Neuronal stem cell (in vitro differentiated cells): ENCODE data around the gene PPFIA1.

ENCODE experiments used
- DNase-seq: peaks from one replicate; pipeline ENCODE4 v3.0.0-alpha.2; 2013; ENCODE audit warnings: low spot score
- H2AFZ ChIP-seq: one replicate; pipeline ENCODE4 v1.6.1; 2013; ENCODE audit warnings: mild to moderate bottlenecking, low read length, inconsistent platforms
- H2AK5ac ChIP-seq: 2 replicates; pipeline ENCODE4 v1.6.1; 2013; ENCODE audit warnings: low read depth, mild to moderate bottlenecking, inconsistent platforms, low read length, moderate library complexity, mixed read lengths
- H2BK120ac ChIP-seq: 2 replicates; pipeline ENCODE4 v1.6.1; 2013; ENCODE audit warnings: low read depth, mild to moderate bottlenecking, inconsistent platforms, low read length, moderate library complexity, mixed read lengths
- H2BK12ac ChIP-seq: one replicate; pipeline ENCODE4 v1.6.1; 2013; ENCODE audit warnings: low read length, inconsistent platforms
- H2BK15ac ChIP-seq: 2 replicates; pipeline ENCODE4 v1.6.1; 2013; ENCODE audit warnings: mild to moderate bottlenecking, low read length, inconsistent platforms, mixed read lengths
- H2BK5ac ChIP-seq: one replicate; pipeline ENCODE4 v1.6.1; 2013; ENCODE audit warnings: inconsistent platforms, mild to moderate bottlenecking, low read length, moderate library complexity
- H3K14ac ChIP-seq: one replicate; pipeline ENCODE4 v1.6.1; 2013; ENCODE audit warnings: low read length, inconsistent platforms
- H3K18ac ChIP-seq: 2 replicates; pipeline ENCODE4 v1.6.1; 2013; ENCODE audit warnings: low read length, inconsistent platforms
- H3K23ac ChIP-seq: 2 replicates; pipeline ENCODE4 v1.6.1; 2013; ENCODE audit warnings: low read depth, mild to moderate bottlenecking, mixed read lengths, low read length, inconsistent platforms; ENCODE audit not compliant: poor library complexity
- H3K27ac ChIP-seq: replicated peaks from 3 replicates; pipeline ENCODE4 v1.5.1; 2013; ENCODE audit warnings: low read length, inconsistent platforms
- H3K27me3 ChIP-seq, 3 experiments: 2 replicates each; pipeline ENCODE4 v1.6.1; 2013; ENCODE audit warnings: low read length in 3 of 3, mild to moderate bottlenecking in 2 of 3, inconsistent platforms in 1 of 3, low read depth in 1 of 3, mixed read lengths in 1 of 3, moderate library complexity in 1 of 3; ENCODE audit not compliant: control insufficient read depth in 3 of 3, insufficient read depth in 3 of 3
- H3K36me3 ChIP-seq, 2 donors: replicated peaks in 1 of 2; 2 replicates each; pipeline ENCODE4 v1.6.1; 2013; ENCODE audit warnings: low read length in 2 of 2; ENCODE audit not compliant: control insufficient read depth in 2 of 2, insufficient read depth in 2 of 2
- H3K4ac ChIP-seq: 2 replicates; pipeline ENCODE4 v1.6.1; 2013; ENCODE audit warnings: inconsistent platforms, mild to moderate bottlenecking, low read length, moderate library complexity
- H3K4me1 ChIP-seq, 2 donors: 1 replicate in 1 of 2; 2 replicates in 1 of 2; pipeline ENCODE4 v1.6.1; 2013; ENCODE audit warnings: low read length in 2 of 2, low read depth in 1 of 2; ENCODE audit not compliant: control insufficient read depth in 2 of 2, insufficient read depth in 1 of 2
- H3K4me2 ChIP-seq: one replicate; pipeline ENCODE4 v1.6.1; 2013; ENCODE audit warnings: mild to moderate bottlenecking, low read length, inconsistent platforms; ENCODE audit not compliant: insufficient read depth, poor library complexity, severe bottlenecking
- H3K4me3 ChIP-seq, 2 donors: 2 replicates each; pipeline ENCODE4 v1.5.1; 2013; ENCODE audit warnings: low read length in 2 of 2, mild to moderate bottlenecking in 2 of 2, inconsistent platforms in 1 of 2, moderate library complexity in 1 of 2
- H3K79me1 ChIP-seq: one replicate; pipeline ENCODE4 v1.6.1; 2013; ENCODE audit warnings: low read depth, mild to moderate bottlenecking, inconsistent platforms, low read length, moderate library complexity
- H3K9ac ChIP-seq: one replicate; pipeline ENCODE4 v1.6.1; 2013; ENCODE audit warnings: mild to moderate bottlenecking, low read depth, low read length, inconsistent platforms; ENCODE audit not compliant: poor library complexity
- H3K9me3 ChIP-seq, 2 donors: replicated peaks in 1 of 2; 2 replicates each; pipeline versions ENCODE3 to v1.6.1; 2013; ENCODE audit warnings: low read length in 2 of 2, mild to moderate bottlenecking in 2 of 2, inconsistent platforms in 1 of 2, low read depth in 1 of 2, mixed read lengths in 1 of 2, moderate library complexity in 1 of 2; ENCODE audit not compliant: control insufficient read depth in 2 of 2, insufficient read depth in 1 of 2
- H4K8ac ChIP-seq: one replicate; pipeline ENCODE4 v1.6.1; 2013; ENCODE audit warnings: low read depth, mild to moderate bottlenecking, inconsistent platforms, low read length, moderate library complexity
- H4K91ac ChIP-seq: one replicate; pipeline ENCODE4 v1.6.1; 2013; ENCODE audit warnings: low read length, low read depth, mild to moderate bottlenecking, inconsistent platforms; ENCODE audit not compliant: poor library complexity
- WGBS, 2 donors: extraction: QIAGEN DNeasy Blood & Tissue Kit; methylation state at CpG; one replicate each; pipeline ENCODE4 v1.1.7; 2013; ENCODE audit warnings: missing lambda C conversion rate in 2 of 2, mixed read lengths in 1 of 2; ENCODE audit not compliant: insufficient read length in 2 of 2, insufficient replicate concordance in 1 of 2; ENCODE audit errors: extremely low coverage in 2 of 2; 5-methylcytosine and 5-hydroxymethylcytosine counted together

The PPFIA1 gene

GRCh38 chr11:70262951-70263350 lies 7.5 kb upstream of the PPFIA1 start:
- Histone ChIP-seq H2BK5ac (no peak overlapping the region), H3K4me3 (no peak overlapping the region), H3K27ac (no peak overlapping the region), H2AK5ac (no peak overlapping the region), H3K9ac (no peak overlapping the region), H3K79me1 (no peaks in the 10 kb centered on the region), H3K9me3 (no peaks in the 10 kb centered on the region), H3K4me1 (no peaks in the 10 kb centered on the region), H2BK120ac (no peak overlapping the region), H3K18ac (no peak overlapping the region), H3K27me3 (peaks cover 0 to 7% (median 0%) of the 10 kb centered on the region in 3 experiments), H4K91ac (no peak overlapping the region), H2BK12ac (no peak overlapping the region), H3K23ac (no peak overlapping the region), H4K8ac (no peak overlapping the region), H3K36me3 (no peaks in the 10 kb centered on the region), H3K4ac (no peak overlapping the region), H2AFZ (no peak overlapping the region), H3K14ac (no peak overlapping the region), H3K4me2 (no peak overlapping the region), H2BK15ac (no peak overlapping the region)
- no peak for DNase-seq
- no CpG with 5 or more reads among the region's 6 CpGs for WGBS, 2 donors

GRCh38 chr11:70263363-70263762 lies 7.1 kb upstream of the PPFIA1 start:
- Histone ChIP-seq H3K4ac (no peak overlapping the region), H2BK12ac (no peak overlapping the region), H3K23ac (no peak overlapping the region), H3K9me3 (no peaks in the 10 kb centered on the region), H3K4me3 (no peak overlapping the region), H3K14ac (no peak overlapping the region), H3K27me3 (peaks cover 0 to 7% (median 0%) of the 10 kb centered on the region in 3 experiments), H3K79me1 (no peaks in the 10 kb centered on the region), H3K18ac (no peak overlapping the region), H3K27ac (no peak overlapping the region), H2AK5ac (no peak overlapping the region), H3K9ac (no peak overlapping the region), H2BK120ac (no peak overlapping the region), H3K4me1 (no peaks in the 10 kb centered on the region), H3K4me2 (no peak overlapping the region), H4K8ac (no peak overlapping the region), H2BK5ac (no peak overlapping the region), H2BK15ac (no peak overlapping the region), H3K36me3 (no peaks in the 10 kb centered on the region), H4K91ac (no peak overlapping the region), H2AFZ (no peak overlapping the region)
- no CpG with 5 or more reads among the region's 7 CpGs for WGBS, 2 donors
- DNase-seq, result no peak

- no peak overlapping the region for H2BK15ac ChIP-seq
- H3K14ac ChIP-seq, result no peak overlapping the region
- no peak overlapping the region for H4K8ac ChIP-seq
- H3K27ac ChIP-seq, result no peak overlapping the region
- no peak overlapping the region for H3K23ac ChIP-seq
- no peak overlapping the region for H3K9ac ChIP-seq
- no peak overlapping the region for H3K4me2 ChIP-seq
- no peaks in the 10 kb centered on the region for H3K36me3 ChIP-seq
- no peak overlapping the region for H4K91ac ChIP-seq
- H3K4me1 ChIP-seq, result peaks cover 0 to 1% of the 10 kb centered on the region in 2 donors
- no peak overlapping the region for H3K18ac ChIP-seq
- H3K9me3 ChIP-seq, result no peaks in the 10 kb centered on the region
- no peak overlapping the region for H2BK5ac ChIP-seq
- no peaks in the 10 kb centered on the region for H3K79me1 ChIP-seq
- no peak overlapping the region for H2BK120ac ChIP-seq
- no peak overlapping the region for H2AFZ ChIP-seq
- H3K4ac ChIP-seq, result no peak overlapping the region
- H2AK5ac ChIP-seq, result no peak overlapping the region
- no peak overlapping the region for H2BK12ac ChIP-seq
- H3K27me3 ChIP-seq, result peaks cover 0 to 19% (median 6%) of the 10 kb centered on the region in 3 experiments
- H3K4me3 ChIP-seq, result peak overlapping the region in 1 of 2 donors; percentile 4
- WGBS, 2 donors, result no CpG with 5 or more reads among the region's 7 CpGs
- no peak for DNase-seq
These were observed 5.1 kb upstream of the PPFIA1 start for GRCh38 chr11:70265341-70265740.

GRCh38 chr11:70267405-70267950 lies 3.0 kb upstream of the PPFIA1 start:
- no peak overlapping the region for H3K4ac ChIP-seq
- H3K4me2 ChIP-seq, result no peak overlapping the region
- H3K9ac ChIP-seq, result no peak overlapping the region
- peaks cover 6% of the 10 kb centered on the region for H3K79me1 ChIP-seq
- no peak overlapping the region for H2BK120ac ChIP-seq
- H3K27me3 ChIP-seq, result peaks cover 0 to 19% (median 6%) of the 10 kb centered on the region in 3 experiments
- H3K36me3 ChIP-seq, result peaks cover 2 to 7% of the 10 kb centered on the region in 2 donors
- H3K18ac ChIP-seq, result no peak overlapping the region
- H3K27ac ChIP-seq, result no peak overlapping the region
- no peak overlapping the region for H4K91ac ChIP-seq
- H2BK12ac ChIP-seq, result no peak overlapping the region
- H2BK15ac ChIP-seq, result no peak overlapping the region
- no peak overlapping the region for H2AK5ac ChIP-seq
- H3K23ac ChIP-seq, result no peak overlapping the region
- H2AFZ ChIP-seq, result no peak overlapping the region
- no peak overlapping the region for H3K14ac ChIP-seq
- H3K9me3 ChIP-seq, result no peaks in the 10 kb centered on the region
- H3K4me3 ChIP-seq, result no peak overlapping the region
- no peak overlapping the region for H2BK5ac ChIP-seq
- no peak for DNase-seq
- H4K8ac ChIP-seq, result no peak overlapping the region
- WGBS, 2 donors, result no CpG with 5 or more reads among the region's 5 CpGs
- H3K4me1 ChIP-seq, result peaks cover 4 to 5% of the 10 kb centered on the region in 2 donors
